ENCODE results near the gene PCBP3. TPM values are rescaled to one million over a fixed set of nuclear protein-coding genes. Genes with fewer than 3 reads are reported as not detected.

The PCBP3 gene
- polyA plus RNA-seq, 1 donor from 2014 or later: 1.7 TPM

GRCh38 chr21:45796003-45796402, 152.5 kb downstream of the PCBP3 start:
- H3K4me2 ChIP-seq (ENCODE audit: low read length): no peak overlapping the region

GRCh38 chr21:45797338-45797737, 153.8 kb downstream of the PCBP3 start:
- no peak overlapping the region for H3K4me2 ChIP-seq (ENCODE audit: low read length)
- H3K4me3 ChIP-seq (ENCODE audit: low read length): no peak overlapping the region
- no peak overlapping the region for H3K9ac ChIP-seq (ENCODE audit: low read length)
- H3F3A ChIP-seq (ENCODE audit: insufficient read depth, low read length, poor library complexity, severe bottlenecking): no peaks in the 10 kb centered on the region
- H4K20me1 ChIP-seq (ENCODE audit: insufficient read depth): no peaks in the 10 kb centered on the region
- H3K9me3 ChIP-seq (ENCODE audit: low read length): no peaks in the 10 kb centered on the region
- no peaks in the 10 kb centered on the region for H3K79me2 ChIP-seq (replicated peaks; ENCODE audit: insufficient read depth, low read length)
- no peak overlapping the region for H3K27ac ChIP-seq (ENCODE audit: low read length)
- TF ChIP-seq SMC3 (conservative IDR thresholded peaks at IDR 0.05; ENCODE audit: poor library complexity) (no peak), EZH2 (IDR thresholded peaks at IDR 0.05; ENCODE audit: borderline replicate concordance, insufficient read depth, low read length, poor library complexity, severe bottlenecking) (no peak), EP300 (conservative IDR thresholded peaks at IDR 0.05; ENCODE audit: poor library complexity, severe bottlenecking) (no peak), RAD21 (conservative IDR thresholded peaks at IDR 0.05) (no peak), MXI1 (conservative IDR thresholded peaks at IDR 0.05; ENCODE audit: poor library complexity, severe bottlenecking) (no peak), POLR2AphosphoS5 (IDR thresholded peaks at IDR 0.05) (no peak), TAF1 (IDR thresholded peaks at IDR 0.05; ENCODE audit: low read depth) (no peak), REST (IDR thresholded peaks at IDR 0.05; ENCODE audit: borderline replicate concordance) (no peak), CTCF (IDR thresholded peaks at IDR 0.05; ENCODE audit: poor library complexity, severe bottlenecking) (no peak)
- H3K27me3 ChIP-seq (ENCODE audit: insufficient read depth, low read depth, low read length): no peaks in the 10 kb centered on the region
- H2AFZ ChIP-seq (ENCODE audit: low read depth, low read length): no peak overlapping the region
- no peaks in the 10 kb centered on the region for H3K36me3 ChIP-seq (ENCODE audit: insufficient read depth, low read length)
- H3K9me2 ChIP-seq (ENCODE audit: insufficient read depth, low read length): no peaks in the 10 kb centered on the region

More at GRCh38 chr21:45796003-45796402, 152.5 kb downstream of the PCBP3 start:
- H3K9ac ChIP-seq (ENCODE audit: low read length): no peak overlapping the region
- no peaks in the 10 kb centered on the region for H3K79me2 ChIP-seq (replicated peaks; ENCODE audit: insufficient read depth, low read length)
- H3K9me3 ChIP-seq (ENCODE audit: low read length): no peaks in the 10 kb centered on the region
- H3K27me3 ChIP-seq (ENCODE audit: insufficient read depth, low read depth, low read length): no peaks in the 10 kb centered on the region
- H3K4me3 ChIP-seq (ENCODE audit: low read length): no peak overlapping the region
- H3K27ac ChIP-seq (ENCODE audit: low read length): no peak overlapping the region
- H2AFZ ChIP-seq (ENCODE audit: low read depth, low read length): no peak overlapping the region
- H3K9me2 ChIP-seq (ENCODE audit: insufficient read depth, low read length): no peaks in the 10 kb centered on the region
- H4K20me1 ChIP-seq (ENCODE audit: insufficient read depth): no peaks in the 10 kb centered on the region
- no peaks in the 10 kb centered on the region for H3F3A ChIP-seq (ENCODE audit: insufficient read depth, low read length, poor library complexity, severe bottlenecking)
- no peak for TF ChIP-seq CTCF (IDR thresholded peaks at IDR 0.05; ENCODE audit: poor library complexity, severe bottlenecking)
- TF ChIP-seq SMC3 (conservative IDR thresholded peaks at IDR 0.05; ENCODE audit: poor library complexity): no peak
- no peak for TF ChIP-seq RAD21 (conservative IDR thresholded peaks at IDR 0.05)
- no peak for TF ChIP-seq EP300 (conservative IDR thresholded peaks at IDR 0.05; ENCODE audit: poor library complexity, severe bottlenecking)
- no peak for TF ChIP-seq TAF1 (IDR thresholded peaks at IDR 0.05; ENCODE audit: low read depth)
- no peak for TF ChIP-seq MXI1 (conservative IDR thresholded peaks at IDR 0.05; ENCODE audit: poor library complexity, severe bottlenecking)
- H3K36me3 ChIP-seq (ENCODE audit: insufficient read depth, low read length): no peaks in the 10 kb centered on the region

Measured in neural cell (in vitro differentiated cells).